22Rv1 (cell line): Measurements from ENCODE around the gene TNFAIP8.

ENCODE experiments used
- CTCF ChIP-seq: fragments of 450-650 bp; IDR thresholded peaks from 2 replicates; pipeline ENCODE4 v1.5.1; 2017; ENCODE audit warnings: mild to moderate bottlenecking
- ZFX ChIP-seq: fragments of 450-650 bp; IDR thresholded peaks from 2 replicates; pipeline ENCODE4 v1.6.1; 2017; ENCODE audit warnings: antibody characterized with exemption, borderline replicate concordance

GRCh38 chr5:119365847-119366539, 10.2 kb downstream of the TNFAIP8 start:
- TF ChIP-seq CTCF (no peak), ZFX (no peak)
